Measurements from ENCODE around the gene ATRN. TPM values are rescaled to one million over a fixed set of nuclear protein-coding genes. Genes with fewer than 3 reads are reported as not detected.

The ATRN gene
- total and polyA plus RNA-seq, 2 of the 8 experiments (the other 6 are each of a cell fraction or from before 2014, with no cell fraction given): 12.0 to 17.4 TPM

DNA sequence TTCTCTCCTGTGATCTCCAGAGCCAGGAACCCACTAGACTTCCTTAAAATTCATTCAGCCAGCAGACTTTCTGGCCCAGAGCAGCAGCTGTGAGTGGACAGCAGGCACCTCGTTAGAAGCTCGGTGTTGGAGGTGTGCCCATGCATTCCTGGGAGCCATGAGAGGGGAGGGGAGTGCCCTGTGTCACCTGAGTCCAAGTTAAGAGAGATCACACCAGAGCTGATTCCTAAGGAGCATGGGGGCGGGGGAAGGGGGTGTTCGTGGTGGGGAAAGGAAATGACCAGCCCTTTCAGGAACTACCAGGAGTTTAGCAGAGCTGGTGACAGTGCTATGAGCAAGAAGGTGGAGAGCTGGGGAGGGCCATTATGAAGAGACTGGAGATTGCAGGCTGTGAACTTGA, 145.4 kb downstream of the ATRN start:
- Histone ChIP-seq H2BK12ac (ENCODE audit: low read depth, low read length) (no peak overlapping the region; the same call in 1 of the 2 replicates), H4K91ac (replicated peaks; ENCODE audit: insufficient read length, low read length) (no peak overlapping the region), H2BK5ac (ENCODE audit: low read depth, low read length) (no peak overlapping the region), H4K5ac (ENCODE audit: insufficient read length, low read depth, low read length) (no peak overlapping the region), H3K18ac (ENCODE audit: extremely low read depth, low read length) (no peak overlapping the region), H3K27me3 (replicated peaks in 1 of 4; ENCODE audit: control insufficient read depth in 3 of 4, extremely low read depth in 1 of 4, insufficient read depth in 3 of 4, low read length in 3 of 4) (no peaks in the 10 kb centered on the region), H2BK120ac (replicated peaks; ENCODE audit: low read depth, low read length) (no peak overlapping the region), H4K8ac (ENCODE audit: extremely low read depth, insufficient read depth, low read length) (no peak overlapping the region), H3K4me3 (ENCODE audit: extremely low read depth in 1 of 4, insufficient read depth in 2 of 4, low read depth in 3 of 4, low read length in 4 of 4) (no peak overlapping the region), H2BK15ac (ENCODE audit: low read length) (no peak overlapping the region), H3K9ac (replicated peaks in 1 of 4; ENCODE audit: extremely low read depth in 1 of 4, low read depth in 3 of 4, low read length in 3 of 4) (no peak overlapping the region), H3K56ac (replicated peaks; ENCODE audit: insufficient read length, low read depth, low read length) (no peak overlapping the region), H2AFZ (ENCODE audit: low read length) (no peak overlapping the region), H2AK5ac (ENCODE audit: low read depth, low read length) (no peak overlapping the region), H3K14ac (ENCODE audit: insufficient read length) (no peak overlapping the region), H3K79me1 (ENCODE audit: low read depth, low read length) (no peaks in the 10 kb centered on the region), H3K23me2 (ENCODE audit: low read depth, low read length) (no peaks in the 10 kb centered on the region), H3K9me3 (ENCODE audit: insufficient read depth in 2 of 2, low read depth in 1 of 2, low read length in 1 of 2) (no peaks in the 10 kb centered on the region), H3K36me3 (ENCODE audit: control insufficient read depth in 2 of 4, insufficient read depth in 4 of 4, low read length in 3 of 4) (no peaks in the 10 kb centered on the region), H4K20me1 (replicated peaks in 1 of 2; ENCODE audit: control insufficient read depth in 1 of 2, insufficient read depth in 2 of 2, low read length in 2 of 2) (no peaks in the 10 kb centered on the region), H3K79me2 (ENCODE audit: control insufficient read depth in 1 of 2, insufficient read depth in 2 of 2, low read length in 2 of 2) (no peaks in the 10 kb centered on the region), H3K23ac (ENCODE audit: insufficient read length) (no peak overlapping the region), H3K4ac (replicated peaks; ENCODE audit: insufficient read length, low read depth, low read length) (no peak overlapping the region), H3K4me2 (ENCODE audit: insufficient read depth in 1 of 2, low read depth in 2 of 2, low read length in 2 of 2) (no peak overlapping the region), H3K4me1 (replicated peaks in 1 of 4; ENCODE audit: control insufficient read depth in 3 of 4, insufficient read depth in 4 of 4, low read length in 3 of 4) (no peaks in the 10 kb centered on the region), H3K27ac (ENCODE audit: low read depth, low read length) (no peak overlapping the region), H2BK20ac (ENCODE audit: low read length) (no peak overlapping the region)
- CTCF ChIA-PET (ENCODE audit: partially characterized antibody): interaction anchor here (0.8 to 2.8 kb wide), 2 partner anchors 21 to 53 kb away, joined by 4 to 11 read pairs; no protein-coding TSS in a partner anchor
- FAIRE-seq (no peak), DNase-seq (ENCODE audit: low read depth in 1 of 2, low spot score in 2 of 2) (no peak)
- 76% methylated on average over 2 of the region's 4 CpGs; no CpG with 5 or more reads in 1 of the 2 experiments for WGBS, 2 experiments (ENCODE audit: extremely low coverage in 1 of 2, insufficient coverage in 1 of 2, insufficient read length in 1 of 2, insufficient replicate concordance in 2 of 2, low coverage in 1 of 2, low lambda C conversion rate in 2 of 2, missing lambda C conversion rate in 1 of 2)
- no peak for TF ChIP-seq CEBPB (IDR thresholded peaks at IDR 0.05; ENCODE audit: low read depth, low read length)
- TF ChIP-seq ZNF274 (IDR thresholded peaks at IDR 0.05; ENCODE audit: borderline replicate concordance, extremely low read depth, low read length): no peak
- no peak for TF ChIP-seq CBX5 (IDR thresholded peaks at IDR 0.05; ENCODE audit: low read depth, low read length)
- TF ChIP-seq EGR1 (IDR thresholded peaks at IDR 0.05; ENCODE audit: borderline replicate concordance, low read depth, low read length): no peak
- TF ChIP-seq ATF3 (IDR thresholded peaks at IDR 0.05; ENCODE audit: insufficient read depth, low read depth, low read length): no peak
- no peak for TF ChIP-seq POLR2A (IDR thresholded peaks at IDR 0.05; ENCODE audit: control extremely low read depth in 1 of 2, low read depth in 2 of 2, low read length in 2 of 2)
- TF ChIP-seq PHF8 (conservative IDR thresholded peaks at IDR 0.05; ENCODE audit: low read depth, low read length): no peak
- TF ChIP-seq TAF1 (IDR thresholded peaks at IDR 0.05; ENCODE audit: low read depth, low read length): no peak
- no peak for TF ChIP-seq RAD21 (IDR thresholded peaks at IDR 0.05 in 1 of 2, conservative IDR thresholded peaks at IDR 0.05 in 1 of 2; ENCODE audit: low read depth in 2 of 2, low read length in 2 of 2)
- TF ChIP-seq CTBP2 (IDR thresholded peaks at IDR 0.05; ENCODE audit: borderline replicate concordance, insufficient read depth, insufficient read length, low read length): no peak
- TF ChIP-seq TEAD4 (IDR thresholded peaks at IDR 0.05; ENCODE audit: low read depth, low read length): no peak
- no peak for TF ChIP-seq JUN (IDR thresholded peaks at IDR 0.05; ENCODE audit: low read depth, low read length)
- no peak for TF ChIP-seq CHD1 (IDR thresholded peaks at IDR 0.05; ENCODE audit: low read depth, low read length)
- TF ChIP-seq RBBP5 (IDR thresholded peaks at IDR 0.05; ENCODE audit: borderline replicate concordance, low read depth, low read length): no peak
- POLR2A ChIA-PET (ENCODE audit: partially characterized antibody): no interaction called here

Measured in H1 (cell line).